ENCODE data around the gene CXCL8. TPM values are rescaled to one million over a fixed set of nuclear protein-coding genes. Genes with fewer than 3 reads are reported as not detected.

The CXCL8 gene
- polyA plus RNA-seq, 1 of the 3 experiments (the other 2 are of a cell fraction), result 6.0 TPM

- no peak for TF ChIP-seq FOXM1 (IDR thresholded peaks at IDR 0.05; ENCODE audit: low read depth)
- no peak for TF ChIP-seq POLR2AphosphoS5 (IDR thresholded peaks at IDR 0.05; ENCODE audit: low read depth, low read length)
- no peak for TF ChIP-seq MAX (IDR thresholded peaks at IDR 0.05; ENCODE audit: low read depth)
- no peak for TF ChIP-seq CHD2 (IDR thresholded peaks at IDR 0.05; ENCODE audit: low read length, partially characterized antibody)
- no peak for TF ChIP-seq IRF3 (IDR thresholded peaks at IDR 0.05; ENCODE audit: low read depth, low read length)
- TF ChIP-seq USF2 (IDR thresholded peaks at IDR 0.05; ENCODE audit: borderline replicate concordance, low read depth, low read length), result no peak
- TF ChIP-seq MXI1 (IDR thresholded peaks at IDR 0.05; ENCODE audit: low read depth, low read length), result no peak
- TF ChIP-seq GABPA (IDR thresholded peaks at IDR 0.05; ENCODE audit: low read depth), result no peak
- TF ChIP-seq SIN3A (IDR thresholded peaks at IDR 0.05; ENCODE audit: borderline replicate concordance, low read depth, low read length), result no peak
- H3K27ac ChIP-seq (ENCODE audit: low read depth in 2 of 2, low read length in 1 of 2), result no peak overlapping the region
- ChIA-PET CTCF (no interaction called here), POLR2A (no interaction called here)
- no peaks in the 10 kb centered on the region for H3K9me2 ChIP-seq
- peaks cover 6% of the 10 kb centered on the region; the same call in 1 of the 2 replicates for H3K27me3 ChIP-seq (ENCODE audit: insufficient read depth)
- no peaks in the 10 kb centered on the region for H3K9me3 ChIP-seq
- H3K9ac ChIP-seq, result no peak overlapping the region
- H3K4me2 ChIP-seq, result no peak overlapping the region
- DNase-seq, result no peak
- WGBS (ENCODE audit: low lambda C conversion rate), result 19% methylated on average over 6 of the region's 6 CpGs
- H2AFZ ChIP-seq (ENCODE audit: low read depth), result no peak overlapping the region
- H3K36me3 ChIP-seq (replicated peaks in 1 of 2; ENCODE audit: control insufficient read depth in 1 of 2, insufficient read depth in 2 of 2, low read length in 1 of 2), result no peaks in the 10 kb centered on the region
- no peaks in the 10 kb centered on the region for H3K4me1 ChIP-seq (ENCODE audit: control insufficient read depth in 1 of 2, insufficient read depth in 2 of 2, low read depth in 1 of 2, low read length in 1 of 2)
- no peaks in the 10 kb centered on the region for H4K20me1 ChIP-seq (ENCODE audit: insufficient read depth)
- H3F3A ChIP-seq (replicated peaks; ENCODE audit: insufficient read depth), result no peaks in the 10 kb centered on the region
- H3K4me3 ChIP-seq (ENCODE audit: low read depth in 2 of 2, low read length in 1 of 2), result no peak overlapping the region
- H3K79me2 ChIP-seq (ENCODE audit: insufficient read depth), result no peaks in the 10 kb centered on the region
Measured at GRCh38 chr4:73763877-73764276, 23.5 kb downstream of the CXCL8 start.

GRCh38 chr4:73764513-73764912, 24.1 kb downstream of the CXCL8 start:
- H3K27ac ChIP-seq (ENCODE audit: low read depth in 2 of 2, low read length in 1 of 2), result no peak overlapping the region
- WGBS (ENCODE audit: low lambda C conversion rate), result 13% methylated on average over 4 of the region's 4 CpGs
- H3K4me3 ChIP-seq (ENCODE audit: low read depth in 2 of 2, low read length in 1 of 2), result no peak overlapping the region
- no peak overlapping the region for H3K4me2 ChIP-seq
- TF ChIP-seq SIN3A (IDR thresholded peaks at IDR 0.05; ENCODE audit: borderline replicate concordance, low read depth, low read length) (no peak), EZH2phosphoT487 (IDR thresholded peaks at IDR 0.05; ENCODE audit: borderline replicate concordance, low read depth) (no peak), RAD21 (IDR thresholded peaks at IDR 0.05; ENCODE audit: low read length) (no peak), JUND (IDR thresholded peaks at IDR 0.05) (no peak), GATA2 (CRISPR knock-in tag; IDR thresholded peaks at IDR 0.05) (no peak), CTCF (IDR thresholded peaks at IDR 0.05) (no peak), TCF12 (IDR thresholded peaks at IDR 0.05) (no peak), FOXJ3 (CRISPR knock-in tag; IDR thresholded peaks at IDR 0.05) (no peak), MXI1 (IDR thresholded peaks at IDR 0.05; ENCODE audit: low read depth, low read length) (no peak), EP300 (IDR thresholded peaks at IDR 0.05; ENCODE audit: borderline replicate concordance in 1 of 2, low read depth in 1 of 2, low read length in 1 of 2) (no peak), NRF1 (IDR thresholded peaks at IDR 0.05; ENCODE audit: low read depth, low read length) (no peak), NFIC (IDR thresholded peaks at IDR 0.05; ENCODE audit: borderline replicate concordance) (no peak), PBX3 (IDR thresholded peaks at IDR 0.05) (no peak), FOXM1 (IDR thresholded peaks at IDR 0.05; ENCODE audit: low read depth) (no peak), USF1 (IDR thresholded peaks at IDR 0.05; ENCODE audit: borderline replicate concordance, low read depth) (no peak)
- H3K79me2 ChIP-seq (ENCODE audit: insufficient read depth), result no peaks in the 10 kb centered on the region
- no peak overlapping the region for H3K9ac ChIP-seq
- H3K36me3 ChIP-seq (replicated peaks in 1 of 2; ENCODE audit: control insufficient read depth in 1 of 2, insufficient read depth in 2 of 2, low read length in 1 of 2), result no peaks in the 10 kb centered on the region
- H3K4me1 ChIP-seq (ENCODE audit: control insufficient read depth in 1 of 2, insufficient read depth in 2 of 2, low read depth in 1 of 2, low read length in 1 of 2), result no peaks in the 10 kb centered on the region
- no peaks in the 10 kb centered on the region for H4K20me1 ChIP-seq (ENCODE audit: insufficient read depth)
- no peaks in the 10 kb centered on the region for H3F3A ChIP-seq (replicated peaks; ENCODE audit: insufficient read depth)
- POLR2A ChIA-PET, result no interaction called here
- no peak overlapping the region for H2AFZ ChIP-seq (ENCODE audit: low read depth)
- DNase-seq, result no peak
- H3K27me3 ChIP-seq (ENCODE audit: insufficient read depth), result peaks cover 6% of the 10 kb centered on the region; the same call in 1 of the 2 replicates
- H3K9me2 ChIP-seq, result no peaks in the 10 kb centered on the region
- CTCF ChIA-PET, result no interaction called here
- no peaks in the 10 kb centered on the region for H3K9me3 ChIP-seq
